Liver (tissue), 9 donors: ENCODE measurements around the gene SLC49A3. TPM values are rescaled to one million over a fixed set of nuclear protein-coding genes. Genes with fewer than 3 reads are reported as not detected.

Experiments
- DNase-seq: peaks from one replicate; pipeline ENCODE4 v3.0.0-alpha.2; 2017; ENCODE audit warnings: low spot score
- H3K27ac ChIP-seq, 2 donors: one replicate each; pipeline ENCODE4 v1.7.0; 2013; ENCODE audit warnings: inconsistent platforms in 2 of 2, low read length in 2 of 2, control low read depth in 1 of 2, low read depth in 1 of 2, mild to moderate bottlenecking in 1 of 2
- H3K27me3 ChIP-seq, 4 donors: one replicate each; pipeline versions ENCODE4 v1.6.1 to v1.7.0; 2013; ENCODE audit warnings: low read length in 3 of 4, inconsistent platforms in 1 of 4, mild to moderate bottlenecking in 1 of 4, moderate library complexity in 1 of 4; ENCODE audit not compliant: control insufficient read depth in 4 of 4, insufficient read depth in 4 of 4
- H3K36me3 ChIP-seq, 4 donors: one replicate each; pipeline versions ENCODE4 v1.6.1 to v1.7.0; 2013; ENCODE audit warnings: low read length in 3 of 4, mild to moderate bottlenecking in 3 of 4, low read depth in 1 of 4, moderate library complexity in 1 of 4; ENCODE audit not compliant: control insufficient read depth in 4 of 4, insufficient read depth in 3 of 4
- H3K4me1 ChIP-seq, 4 donors: one replicate each; pipeline versions ENCODE4 v1.6.1 to v1.7.0; 2013; ENCODE audit warnings: low read length in 3 of 4, mild to moderate bottlenecking in 3 of 4, moderate library complexity in 1 of 4; ENCODE audit not compliant: control insufficient read depth in 4 of 4, insufficient read depth in 4 of 4
- H3K4me3 ChIP-seq, 3 donors: one replicate each; pipeline versions ENCODE4 v1.6.1 to v1.7.0; 2013; ENCODE audit warnings: low read length in 3 of 3, control low read depth in 1 of 3, low read depth in 1 of 3, mild to moderate bottlenecking in 1 of 3
- H3K9ac ChIP-seq, 2 donors: one replicate each; pipeline ENCODE4 v1.7.0; 2013; ENCODE audit warnings: low read length in 2 of 2, mild to moderate bottlenecking in 2 of 2, moderate library complexity in 2 of 2, control low read depth in 1 of 2, low read depth in 1 of 2
- H3K9me3 ChIP-seq, 4 donors: one replicate each; pipeline versions ENCODE4 v1.6.1 to v1.7.0; 2013; ENCODE audit warnings: low read length in 3 of 4; ENCODE audit not compliant: control insufficient read depth in 4 of 4
- FOXA1 ChIP-seq: IDR thresholded peaks from 2 replicates; pipeline ENCODE4 v1.6.1; 2016; ENCODE audit warnings: antibody characterized with exemption
- FOXA2 ChIP-seq: IDR thresholded peaks from 2 replicates; pipeline ENCODE4 v1.6.1; 2016; ENCODE audit warnings: antibody characterized with exemption
- GABPA ChIP-seq, 2 donors: IDR thresholded peaks in 1 of 2; conservative IDR thresholded peaks in 1 of 2; 2 replicates each; pipeline ENCODE4 v1.6.1; 2016; ENCODE audit warnings: antibody characterized with exemption in 2 of 2, mild to moderate bottlenecking in 1 of 2, moderate library complexity in 1 of 2
- HNF4A ChIP-seq, 2 donors: conservative IDR thresholded peaks; 2 replicates each; pipeline ENCODE4 v1.6.1; 2016; ENCODE audit warnings: antibody characterized with exemption in 2 of 2, mild to moderate bottlenecking in 2 of 2
- HNF4G ChIP-seq: IDR thresholded peaks from 2 replicates; pipeline ENCODE4 v1.6.1; 2016; ENCODE audit warnings: antibody characterized with exemption
- JUND ChIP-seq, 2 donors: IDR thresholded peaks; 2 replicates each; pipeline ENCODE4 v1.6.1; 2016; ENCODE audit warnings: antibody characterized with exemption in 2 of 2
- RAD21 ChIP-seq, 2 donors: IDR thresholded peaks; 2 replicates each; pipeline ENCODE4 v1.6.1; 2016; ENCODE audit warnings: antibody characterized with exemption in 2 of 2, mild to moderate bottlenecking in 2 of 2
- TAF1 ChIP-seq: conservative IDR thresholded peaks from 2 replicates; pipeline ENCODE4 v1.6.1; 2016; ENCODE audit warnings: antibody characterized with exemption, mild to moderate bottlenecking
- YY1 ChIP-seq: IDR thresholded peaks from 2 replicates; pipeline ENCODE4 v1.6.1; 2016; ENCODE audit warnings: antibody characterized with exemption, mild to moderate bottlenecking
- WGBS: extraction: QIAGEN DNeasy Blood & Tissue Kit; methylation state at CpG from one replicate; pipeline ENCODE4 v1.1.7; 2013; 5-methylcytosine and 5-hydroxymethylcytosine counted together
- polyA plus RNA-seq, 2 donors: library from polyadenylated mRNA; stranded (reverse) in 1 of 2; unstranded in 1 of 2; fragments of 200-250 nt in 1 of 2; fragments of >200 nt in 1 of 2; fragmentation: Nextera tagmentation in 1 of 2; extraction: Ambion mirVana in 1 of 2; gene quantifications; one replicate each; pipeline versions ENCODE4 v1.2.1 to v1.2.3, GENCODE V29; 2013 to 2015
- total RNA-seq, 2 donors: library from RNA; depleted of rRNA; stranded (reverse); fragments of >200 nt; gene quantifications; one replicate each; pipeline ENCODE4 v1.2.3, GENCODE V29; 2014
- TF ChIP-seq, protein P1 (sequence below): fragments of 150-350 bp; IDR thresholded peaks from 2 replicates; pipeline ENCODE4 v1.5.1; 2017; ENCODE audit warnings: improper control_type of control experiment, low read depth, low read length; ENCODE audit not compliant: missing input control
- TF ChIP-seq, protein P2 (sequence below): IDR thresholded peaks from 2 replicates; pipeline ENCODE4 v1.6.1; 2016; ENCODE audit warnings: antibody characterized with exemption
- TF ChIP-seq, protein P3 (sequence below): IDR thresholded peaks from 2 replicates; pipeline ENCODE4 v1.6.1; 2016; ENCODE audit warnings: antibody characterized with exemption, mild to moderate bottlenecking
- TF ChIP-seq, protein P4 (sequence below): IDR thresholded peaks from 2 replicates; pipeline ENCODE4 v1.6.1; 2016; ENCODE audit warnings: antibody characterized with exemption
- donor health status: healthy.
- donor health status: healthy.
- donor health status: healthy.
- donor health status: healthy.
- donor health status: healthy.

The SLC49A3 gene
- total and polyA plus RNA-seq, 4 donors = 0.40 to 3.6 (median 2.0) TPM

DNA sequence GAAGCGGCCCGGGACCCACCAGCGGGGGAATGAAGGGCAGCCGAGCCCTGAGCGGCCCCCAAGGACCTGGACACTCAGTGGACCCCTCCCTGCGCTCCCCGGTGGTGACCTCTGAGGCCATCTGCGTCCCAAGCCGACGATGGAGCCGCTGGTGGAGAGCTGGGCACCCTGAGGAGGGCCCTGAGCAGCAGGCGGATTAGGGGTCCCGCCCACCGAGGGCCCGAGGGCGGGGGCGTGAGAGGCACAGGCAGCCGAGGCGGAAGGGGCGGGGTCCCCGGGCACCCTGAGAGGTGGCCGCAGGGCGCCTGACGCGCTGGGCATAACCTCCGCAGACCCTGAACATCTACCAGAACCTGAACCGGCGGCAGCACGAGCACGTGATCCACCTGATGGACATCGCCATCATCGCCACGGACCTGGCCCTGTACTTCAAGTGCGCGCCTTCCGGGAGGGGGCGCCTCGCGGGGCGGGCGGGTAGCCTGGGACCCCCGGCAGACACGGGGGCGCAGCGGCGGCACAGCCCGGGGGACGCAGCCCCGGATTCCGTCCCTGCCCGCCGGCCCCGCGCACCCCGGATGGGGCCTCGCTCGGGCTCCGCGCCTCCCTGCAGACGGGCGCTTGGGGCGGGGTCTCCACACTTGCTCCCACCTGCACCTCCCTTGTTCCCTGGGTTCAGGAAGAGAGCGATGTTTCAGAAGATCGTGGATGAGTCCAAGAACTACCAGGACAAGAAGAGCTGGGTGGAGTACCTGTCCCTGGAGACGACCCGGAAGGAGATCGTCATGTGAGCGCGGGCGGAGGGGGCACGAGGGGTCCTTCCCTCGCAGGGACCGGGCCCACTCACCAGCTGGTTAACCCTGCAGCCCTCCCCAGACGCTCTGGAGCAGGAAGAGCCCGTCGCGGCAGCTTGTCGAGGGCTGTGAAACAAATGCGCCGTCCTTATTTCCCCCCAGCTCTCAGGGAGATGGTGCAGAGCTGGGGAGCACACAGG is 25.2 kb downstream of the SLC49A3 start:
- H3K27ac ChIP-seq = no peak overlapping the region

DNA sequence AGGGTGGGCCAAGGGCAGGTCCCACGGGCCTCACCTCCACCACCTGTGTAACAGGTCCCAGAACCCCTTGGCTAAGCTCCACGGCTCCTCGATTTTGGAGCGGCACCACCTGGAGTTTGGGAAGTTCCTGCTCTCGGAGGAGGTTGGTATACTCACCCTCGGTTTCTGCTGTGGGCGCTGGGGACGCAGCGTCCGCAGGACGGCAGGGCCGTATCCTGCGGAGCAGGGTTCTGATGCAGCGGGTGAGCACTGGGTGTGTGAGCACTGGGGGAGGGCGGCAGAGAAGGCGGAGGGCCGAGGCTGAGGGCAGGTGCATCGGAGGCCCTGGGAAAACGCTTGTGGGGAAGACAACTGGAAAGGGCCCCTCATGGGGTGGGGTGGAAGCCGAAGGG is 25.9 kb downstream of the SLC49A3 start:
- no peak overlapping the region for H3K27ac ChIP-seq
- no peak overlapping the region for H3K9ac ChIP-seq
- DNase-seq = no peak
- H3K4me1 ChIP-seq = no peaks in the 10 kb centered on the region
- no peaks in the 10 kb centered on the region for H3K36me3 ChIP-seq
- H3K9me3 ChIP-seq = no peaks in the 10 kb centered on the region
- TF ChIP-seq RAD21 (IDR thresholded peaks at IDR 0.05) = no peak
- TF ChIP-seq, protein P1, sequence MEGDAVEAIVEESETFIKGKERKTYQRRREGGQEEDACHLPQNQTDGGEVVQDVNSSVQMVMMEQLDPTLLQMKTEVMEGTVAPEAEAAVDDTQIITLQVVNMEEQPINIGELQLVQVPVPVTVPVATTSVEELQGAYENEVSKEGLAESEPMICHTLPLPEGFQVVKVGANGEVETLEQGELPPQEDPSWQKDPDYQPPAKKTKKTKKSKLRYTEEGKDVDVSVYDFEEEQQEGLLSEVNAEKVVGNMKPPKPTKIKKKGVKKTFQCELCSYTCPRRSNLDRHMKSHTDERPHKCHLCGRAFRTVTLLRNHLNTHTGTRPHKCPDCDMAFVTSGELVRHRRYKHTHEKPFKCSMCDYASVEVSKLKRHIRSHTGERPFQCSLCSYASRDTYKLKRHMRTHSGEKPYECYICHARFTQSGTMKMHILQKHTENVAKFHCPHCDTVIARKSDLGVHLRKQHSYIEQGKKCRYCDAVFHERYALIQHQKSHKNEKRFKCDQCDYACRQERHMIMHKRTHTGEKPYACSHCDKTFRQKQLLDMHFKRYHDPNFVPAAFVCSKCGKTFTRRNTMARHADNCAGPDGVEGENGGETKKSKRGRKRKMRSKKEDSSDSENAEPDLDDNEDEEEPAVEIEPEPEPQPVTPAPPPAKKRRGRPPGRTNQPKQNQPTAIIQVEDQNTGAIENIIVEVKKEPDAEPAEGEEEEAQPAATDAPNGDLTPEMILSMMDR = no peak
- 50% methylated on average over 20 of the region's 20 CpGs for WGBS
- peak overlapping the region in 1 of 3 donors; percentile 50 for H3K4me3 ChIP-seq
- no peaks in the 10 kb centered on the region for H3K27me3 ChIP-seq

More for the DNA sequence above, 25.2 kb downstream of the SLC49A3 start:
- Histone ChIP-seq H3K9ac (no peak overlapping the region), H3K4me1 (no peaks in the 10 kb centered on the region), H3K4me3 (peak overlapping the region in 2 of 3 donors; percentile 47 to 50), H3K36me3 (no peaks in the 10 kb centered on the region), H3K27me3 (no peaks in the 10 kb centered on the region), H3K9me3 (no peaks in the 10 kb centered on the region)
- no peak for TF ChIP-seq RAD21 (IDR thresholded peaks at IDR 0.05)
- TF ChIP-seq FOXA1 = no peak
- no peak for TF ChIP-seq YY1
- TF ChIP-seq, protein P2, sequence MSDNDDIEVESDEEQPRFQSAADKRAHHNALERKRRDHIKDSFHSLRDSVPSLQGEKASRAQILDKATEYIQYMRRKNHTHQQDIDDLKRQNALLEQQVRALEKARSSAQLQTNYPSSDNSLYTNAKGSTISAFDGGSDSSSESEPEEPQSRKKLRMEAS = no peak
- TF ChIP-seq JUND (IDR thresholded peaks at IDR 0.05) = no peak
- no peak for TF ChIP-seq HNF4G
- no peak for TF ChIP-seq GABPA (IDR thresholded peaks at IDR 0.05 in 1 of 2, conservative IDR thresholded peaks at IDR 0.05 in 1 of 2)
- 7% methylated on average over 80 of the region's 80 CpGs for WGBS
- DNase-seq = peak; percentile 58

DNA sequence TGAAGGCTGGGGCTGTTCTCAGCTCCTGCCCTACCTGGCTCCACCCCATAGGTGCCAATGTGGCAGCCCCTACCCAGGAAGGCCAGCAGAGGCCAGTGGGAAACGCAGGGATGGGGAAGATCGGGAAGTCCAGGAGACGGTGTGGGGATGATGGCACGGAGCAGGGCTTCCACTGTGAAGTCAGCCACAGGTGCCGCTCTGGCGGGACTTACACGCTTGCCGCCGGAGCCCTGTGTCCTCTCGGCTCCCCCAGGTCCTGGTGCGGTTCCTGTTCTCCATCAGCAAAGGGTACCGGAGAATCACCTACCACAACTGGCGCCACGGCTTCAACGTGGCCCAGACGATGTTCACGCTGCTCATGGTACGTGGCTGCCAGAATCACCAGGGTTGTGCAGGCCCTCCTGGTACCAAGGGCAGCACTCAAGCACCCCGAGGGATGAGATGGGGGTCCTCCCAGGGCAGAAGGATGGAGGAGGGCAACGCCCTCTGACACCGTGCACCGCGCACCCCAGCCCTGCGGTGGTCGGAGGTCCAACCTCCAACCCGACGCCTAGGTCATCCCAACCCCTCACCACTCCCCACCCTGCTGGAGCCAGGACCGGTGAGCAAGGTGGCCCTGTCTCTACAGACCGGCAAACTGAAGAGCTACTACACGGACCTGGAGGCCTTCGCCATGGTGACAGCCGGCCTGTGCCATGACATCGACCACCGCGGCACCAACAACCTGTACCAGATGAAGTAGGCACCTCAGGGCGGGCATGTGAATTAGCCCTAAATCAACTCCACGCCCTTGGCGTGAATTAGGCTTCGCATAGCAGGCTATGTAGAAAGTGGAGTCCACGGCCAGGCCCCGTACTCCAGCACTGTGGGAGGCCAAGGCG is 26.8 kb downstream of the SLC49A3 start:
- H3K27me3 ChIP-seq = no peaks in the 10 kb centered on the region
- WGBS = 96% methylated on average over 42 of the region's 42 CpGs
- no peaks in the 10 kb centered on the region for H3K36me3 ChIP-seq
- DNase-seq = no peak
- no peak overlapping the region for H3K4me3 ChIP-seq
- no peaks in the 10 kb centered on the region for H3K4me1 ChIP-seq
- H3K9me3 ChIP-seq = no peaks in the 10 kb centered on the region
- no peak overlapping the region for H3K27ac ChIP-seq
- H3K9ac ChIP-seq = no peak overlapping the region
- TF ChIP-seq, protein P3, sequence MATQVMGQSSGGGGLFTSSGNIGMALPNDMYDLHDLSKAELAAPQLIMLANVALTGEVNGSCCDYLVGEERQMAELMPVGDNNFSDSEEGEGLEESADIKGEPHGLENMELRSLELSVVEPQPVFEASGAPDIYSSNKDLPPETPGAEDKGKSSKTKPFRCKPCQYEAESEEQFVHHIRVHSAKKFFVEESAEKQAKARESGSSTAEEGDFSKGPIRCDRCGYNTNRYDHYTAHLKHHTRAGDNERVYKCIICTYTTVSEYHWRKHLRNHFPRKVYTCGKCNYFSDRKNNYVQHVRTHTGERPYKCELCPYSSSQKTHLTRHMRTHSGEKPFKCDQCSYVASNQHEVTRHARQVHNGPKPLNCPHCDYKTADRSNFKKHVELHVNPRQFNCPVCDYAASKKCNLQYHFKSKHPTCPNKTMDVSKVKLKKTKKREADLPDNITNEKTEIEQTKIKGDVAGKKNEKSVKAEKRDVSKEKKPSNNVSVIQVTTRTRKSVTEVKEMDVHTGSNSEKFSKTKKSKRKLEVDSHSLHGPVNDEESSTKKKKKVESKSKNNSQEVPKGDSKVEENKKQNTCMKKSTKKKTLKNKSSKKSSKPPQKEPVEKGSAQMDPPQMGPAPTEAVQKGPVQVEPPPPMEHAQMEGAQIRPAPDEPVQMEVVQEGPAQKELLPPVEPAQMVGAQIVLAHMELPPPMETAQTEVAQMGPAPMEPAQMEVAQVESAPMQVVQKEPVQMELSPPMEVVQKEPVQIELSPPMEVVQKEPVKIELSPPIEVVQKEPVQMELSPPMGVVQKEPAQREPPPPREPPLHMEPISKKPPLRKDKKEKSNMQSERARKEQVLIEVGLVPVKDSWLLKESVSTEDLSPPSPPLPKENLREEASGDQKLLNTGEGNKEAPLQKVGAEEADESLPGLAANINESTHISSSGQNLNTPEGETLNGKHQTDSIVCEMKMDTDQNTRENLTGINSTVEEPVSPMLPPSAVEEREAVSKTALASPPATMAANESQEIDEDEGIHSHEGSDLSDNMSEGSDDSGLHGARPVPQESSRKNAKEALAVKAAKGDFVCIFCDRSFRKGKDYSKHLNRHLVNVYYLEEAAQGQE = no peak
- TF ChIP-seq YY1 = no peak
- no peak for TF ChIP-seq HNF4G
- TF ChIP-seq HNF4A (conservative IDR thresholded peaks at IDR 0.05) = no peak
- TF ChIP-seq, protein P4, sequence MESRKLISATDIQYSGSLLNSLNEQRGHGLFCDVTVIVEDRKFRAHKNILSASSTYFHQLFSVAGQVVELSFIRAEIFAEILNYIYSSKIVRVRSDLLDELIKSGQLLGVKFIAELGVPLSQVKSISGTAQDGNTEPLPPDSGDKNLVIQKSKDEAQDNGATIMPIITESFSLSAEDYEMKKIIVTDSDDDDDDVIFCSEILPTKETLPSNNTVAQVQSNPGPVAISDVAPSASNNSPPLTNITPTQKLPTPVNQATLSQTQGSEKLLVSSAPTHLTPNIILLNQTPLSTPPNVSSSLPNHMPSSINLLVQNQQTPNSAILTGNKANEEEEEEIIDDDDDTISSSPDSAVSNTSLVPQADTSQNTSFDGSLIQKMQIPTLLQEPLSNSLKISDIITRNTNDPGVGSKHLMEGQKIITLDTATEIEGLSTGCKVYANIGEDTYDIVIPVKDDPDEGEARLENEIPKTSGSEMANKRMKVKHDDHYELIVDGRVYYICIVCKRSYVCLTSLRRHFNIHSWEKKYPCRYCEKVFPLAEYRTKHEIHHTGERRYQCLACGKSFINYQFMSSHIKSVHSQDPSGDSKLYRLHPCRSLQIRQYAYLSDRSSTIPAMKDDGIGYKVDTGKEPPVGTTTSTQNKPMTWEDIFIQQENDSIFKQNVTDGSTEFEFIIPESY = no peak
- TF ChIP-seq, protein P1 = no peak
- TF ChIP-seq FOXA2 = no peak
- TF ChIP-seq, protein P2 = no peak
- TF ChIP-seq TAF1 = no peak
